ENCODE results near the gene DACH1. TPM values are rescaled to one million over a fixed set of nuclear protein-coding genes. Genes with fewer than 3 reads are reported as not detected.

The DACH1 gene
- total RNA-seq, 1 experiment from 2014 or later, result not detected

- RAD21 ChIA-PET (ENCODE audit: low non-redundant PET in 1 of 2, low total read pairs in 2 of 2, uncharacterized antibody in 2 of 2, unreplicated experiment in 2 of 2), result no interaction called here
- POLR2A ChIA-PET, result no interaction called here
- no TSS peak for BruUV-seq (replicated peaks)
- Histone ChIP-seq H3K36me3 (ENCODE audit: control insufficient read depth in 1 of 2, insufficient read depth in 2 of 2, low read length in 2 of 2) (no peaks in the 10 kb centered on the region), H3K4me2 (ENCODE audit: low read length) (no peak overlapping the region), H2AFZ (ENCODE audit: low read depth, low read length, poor library complexity, severe bottlenecking) (no peak overlapping the region), H3K27ac (ENCODE audit: low read depth, low read length) (no peak overlapping the region), H3K4me1 (ENCODE audit: control insufficient read depth in 1 of 2, insufficient read depth in 2 of 2, low read length in 2 of 2) (no peaks in the 10 kb centered on the region), H3K79me2 (ENCODE audit: insufficient read depth, low read length) (no peaks in the 10 kb centered on the region), H4K20me1 (ENCODE audit: insufficient read depth) (no peaks in the 10 kb centered on the region), H3K27me3 (ENCODE audit: insufficient read depth, low read length) (no peaks in the 10 kb centered on the region), H3K4me3 (replicated peaks in 1 of 2; ENCODE audit: low read depth in 1 of 2, low read length in 2 of 2) (no peak overlapping the region), H3K9me3 (ENCODE audit: control insufficient read depth in 1 of 2, insufficient read depth in 1 of 2, low read depth in 1 of 2, low read length in 2 of 2) (no peaks in the 10 kb centered on the region), H3K9me2 (ENCODE audit: insufficient read depth) (no peaks in the 10 kb centered on the region), H3K9ac (ENCODE audit: low read length) (no peak overlapping the region)
- no peak for DNase-seq (ENCODE audit: low read depth, low spot score)
- TF ChIP-seq FOSL1 (IDR thresholded peaks at IDR 0.05; ENCODE audit: low read depth) (no peak), RAD21 (IDR thresholded peaks at IDR 0.05; ENCODE audit: low read depth) (no peak), ATF3 (IDR thresholded peaks at IDR 0.05) (no peak), ELF1 (IDR thresholded peaks at IDR 0.05; ENCODE audit: borderline replicate concordance, low read depth) (no peak)
- TF ChIP-seq, protein P1, sequence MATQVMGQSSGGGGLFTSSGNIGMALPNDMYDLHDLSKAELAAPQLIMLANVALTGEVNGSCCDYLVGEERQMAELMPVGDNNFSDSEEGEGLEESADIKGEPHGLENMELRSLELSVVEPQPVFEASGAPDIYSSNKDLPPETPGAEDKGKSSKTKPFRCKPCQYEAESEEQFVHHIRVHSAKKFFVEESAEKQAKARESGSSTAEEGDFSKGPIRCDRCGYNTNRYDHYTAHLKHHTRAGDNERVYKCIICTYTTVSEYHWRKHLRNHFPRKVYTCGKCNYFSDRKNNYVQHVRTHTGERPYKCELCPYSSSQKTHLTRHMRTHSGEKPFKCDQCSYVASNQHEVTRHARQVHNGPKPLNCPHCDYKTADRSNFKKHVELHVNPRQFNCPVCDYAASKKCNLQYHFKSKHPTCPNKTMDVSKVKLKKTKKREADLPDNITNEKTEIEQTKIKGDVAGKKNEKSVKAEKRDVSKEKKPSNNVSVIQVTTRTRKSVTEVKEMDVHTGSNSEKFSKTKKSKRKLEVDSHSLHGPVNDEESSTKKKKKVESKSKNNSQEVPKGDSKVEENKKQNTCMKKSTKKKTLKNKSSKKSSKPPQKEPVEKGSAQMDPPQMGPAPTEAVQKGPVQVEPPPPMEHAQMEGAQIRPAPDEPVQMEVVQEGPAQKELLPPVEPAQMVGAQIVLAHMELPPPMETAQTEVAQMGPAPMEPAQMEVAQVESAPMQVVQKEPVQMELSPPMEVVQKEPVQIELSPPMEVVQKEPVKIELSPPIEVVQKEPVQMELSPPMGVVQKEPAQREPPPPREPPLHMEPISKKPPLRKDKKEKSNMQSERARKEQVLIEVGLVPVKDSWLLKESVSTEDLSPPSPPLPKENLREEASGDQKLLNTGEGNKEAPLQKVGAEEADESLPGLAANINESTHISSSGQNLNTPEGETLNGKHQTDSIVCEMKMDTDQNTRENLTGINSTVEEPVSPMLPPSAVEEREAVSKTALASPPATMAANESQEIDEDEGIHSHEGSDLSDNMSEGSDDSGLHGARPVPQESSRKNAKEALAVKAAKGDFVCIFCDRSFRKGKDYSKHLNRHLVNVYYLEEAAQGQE (IDR thresholded peaks at IDR 0.05; ENCODE audit: low read depth), result no peak
- ATAC-seq, result no peak
- intact Hi-C loops (cut with micrococcal nuclease), result no loop called here
- CTCF ChIA-PET, result no interaction called here
These were observed 35.3 kb downstream of the DACH1 start for GRCh38 chr13:71831716-71832115.

DNA sequence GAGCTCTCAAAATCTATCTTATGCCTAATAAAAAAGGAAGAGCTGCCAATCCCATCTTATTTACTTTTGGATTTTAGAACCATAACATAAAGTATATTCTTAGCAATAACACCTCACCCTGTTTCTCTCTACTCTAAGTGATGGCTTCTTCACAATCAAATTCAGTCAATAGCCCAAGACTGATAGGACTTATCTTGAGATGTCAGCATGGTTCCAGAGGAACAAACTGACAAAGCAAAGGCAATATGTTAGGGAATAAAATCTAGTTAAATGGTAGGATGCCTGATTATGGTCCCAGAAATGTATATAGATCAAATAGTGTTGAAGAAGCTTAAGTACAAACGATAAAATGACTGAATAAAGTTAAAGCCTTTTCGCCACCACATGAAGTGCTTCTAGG, 36.3 kb downstream of the DACH1 start:
- H3K4me3 ChIP-seq (replicated peaks in 1 of 2; ENCODE audit: low read depth in 1 of 2, low read length in 2 of 2), result no peak overlapping the region
- no peaks in the 10 kb centered on the region for H3K79me2 ChIP-seq (ENCODE audit: insufficient read depth, low read length)
- no peaks in the 10 kb centered on the region for H3K36me3 ChIP-seq (ENCODE audit: control insufficient read depth in 1 of 2, insufficient read depth in 2 of 2, low read length in 2 of 2)
- no peak overlapping the region for H3K4me2 ChIP-seq (ENCODE audit: low read length)
- H3K27me3 ChIP-seq (ENCODE audit: insufficient read depth, low read length), result no peaks in the 10 kb centered on the region
- CTCF ChIA-PET, result no interaction called here
- RAD21 ChIA-PET (ENCODE audit: low non-redundant PET in 1 of 2, low total read pairs in 2 of 2, uncharacterized antibody in 2 of 2, unreplicated experiment in 2 of 2), result no interaction called here
- H3K9me2 ChIP-seq (ENCODE audit: insufficient read depth), result no peaks in the 10 kb centered on the region
- ATAC-seq (no peak), DNase-seq (ENCODE audit: low read depth, low spot score) (no peak)
- H2AFZ ChIP-seq (ENCODE audit: low read depth, low read length, poor library complexity, severe bottlenecking), result no peak overlapping the region
- POLR2A ChIA-PET, result interaction anchor here (0.6 kb wide), 1 partner anchor 16 kb away, joined by 3 read pairs; no protein-coding TSS in a partner anchor
- no peaks in the 10 kb centered on the region for H3K4me1 ChIP-seq (ENCODE audit: control insufficient read depth in 1 of 2, insufficient read depth in 2 of 2, low read length in 2 of 2)
- no peaks in the 10 kb centered on the region for H3K9me3 ChIP-seq (ENCODE audit: control insufficient read depth in 1 of 2, insufficient read depth in 1 of 2, low read depth in 1 of 2, low read length in 2 of 2)
- intact Hi-C loops (cut with micrococcal nuclease), result no loop called here
- H3K9ac ChIP-seq (ENCODE audit: low read length), result no peak overlapping the region
- H3K27ac ChIP-seq (ENCODE audit: low read depth, low read length), result no peak overlapping the region
- BruUV-seq (replicated peaks), result no TSS peak
- H4K20me1 ChIP-seq (ENCODE audit: insufficient read depth), result no peaks in the 10 kb centered on the region
- TF ChIP-seq RAD21 (IDR thresholded peaks at IDR 0.05; ENCODE audit: low read depth), result no peak
- TF ChIP-seq POLR2A (IDR thresholded peaks at IDR 0.05; ENCODE audit: borderline replicate concordance, extremely low read depth, insufficient read depth, insufficient read length), result no peak
- TF ChIP-seq, protein P2, sequence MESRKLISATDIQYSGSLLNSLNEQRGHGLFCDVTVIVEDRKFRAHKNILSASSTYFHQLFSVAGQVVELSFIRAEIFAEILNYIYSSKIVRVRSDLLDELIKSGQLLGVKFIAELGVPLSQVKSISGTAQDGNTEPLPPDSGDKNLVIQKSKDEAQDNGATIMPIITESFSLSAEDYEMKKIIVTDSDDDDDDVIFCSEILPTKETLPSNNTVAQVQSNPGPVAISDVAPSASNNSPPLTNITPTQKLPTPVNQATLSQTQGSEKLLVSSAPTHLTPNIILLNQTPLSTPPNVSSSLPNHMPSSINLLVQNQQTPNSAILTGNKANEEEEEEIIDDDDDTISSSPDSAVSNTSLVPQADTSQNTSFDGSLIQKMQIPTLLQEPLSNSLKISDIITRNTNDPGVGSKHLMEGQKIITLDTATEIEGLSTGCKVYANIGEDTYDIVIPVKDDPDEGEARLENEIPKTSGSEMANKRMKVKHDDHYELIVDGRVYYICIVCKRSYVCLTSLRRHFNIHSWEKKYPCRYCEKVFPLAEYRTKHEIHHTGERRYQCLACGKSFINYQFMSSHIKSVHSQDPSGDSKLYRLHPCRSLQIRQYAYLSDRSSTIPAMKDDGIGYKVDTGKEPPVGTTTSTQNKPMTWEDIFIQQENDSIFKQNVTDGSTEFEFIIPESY (IDR thresholded peaks at IDR 0.05; ENCODE audit: extremely low read depth, insufficient replicate concordance, low read length), result no peak
- TF ChIP-seq EGR1 (IDR thresholded peaks at IDR 0.05; ENCODE audit: low read depth), result no peak
- no peak for TF ChIP-seq ZFX (IDR thresholded peaks at IDR 0.05)
- no peak for TF ChIP-seq SRF (IDR thresholded peaks at IDR 0.05; ENCODE audit: low read depth)
- no peak for TF ChIP-seq FOSL1 (IDR thresholded peaks at IDR 0.05; ENCODE audit: low read depth)
- TF ChIP-seq EZH2phosphoT487 (IDR thresholded peaks at IDR 0.05; ENCODE audit: borderline replicate concordance), result no peak
- TF ChIP-seq, protein P1 (IDR thresholded peaks at IDR 0.05; ENCODE audit: low read depth), result no peak

All from HCT116 (cell line).